Measurements from ENCODE around the gene ZNF398. TPM values are rescaled to one million over a fixed set of nuclear protein-coding genes. Genes with fewer than 3 reads are reported as not detected.

ZNF398 gene
- total and polyA plus RNA-seq, 9 of the 15 experiments (the other 6 are each of a cell fraction or from before 2014, with no cell fraction given) = 4.0 to 18.6 (median 10.4) TPM

GRCh38 chr7:149125189-149125862 is 21.9 kb upstream of the ZNF398 start (continued):
- TF ChIP-seq CHD7 (IDR thresholded peaks at IDR 0.05; ENCODE audit: low read depth, low read length) (peak; percentile 95), ZNF76 (CRISPR knock-in tag; IDR thresholded peaks at IDR 0.05; ENCODE audit: borderline replicate concordance) (no peak)

All from K562 (cell line).